MCF 10A (cell line): ENCODE data around the gene OR8B8. TPM values are rescaled to one million over a fixed set of nuclear protein-coding genes. Genes with fewer than 3 reads are reported as not detected.
"Not testable (repeated sequence)": the region's sequence is repeated elsewhere in the genome, so short reads cannot be mapped to it uniquely, and the experiment has no call there.

Source experiments
- BruUV-seq: library from RNA; stranded (reverse); fragments of 400-500 nt; replicated peaks from 2 replicates; lab custom pipeline; 2021; lab: Mats Ljungman, UMichigan
- CTCF ChIA-PET: fragments of 300-600 bp; sonication (Branson Sonifier 250); formaldehyde crosslinking; extraction: SDS; loops from one replicate; lab custom pipeline; 2021; ENCODE audit warnings: antibody characterized with exemption, inconsistent platforms; lab: Yijun Ruan, JAX
- POLR2A ChIA-PET: fragments of 300-600, 350-650 bp; sonication (Branson Sonifier 250); formaldehyde crosslinking; extraction: SDS; loops from one replicate; lab custom pipeline; 2020; ENCODE audit warnings: antibody characterized with exemption, inconsistent platforms; lab: Yijun Ruan, JAX
- DNase-seq: peaks from one replicate; pipeline ENCODE4 v3.0.0-alpha.2; 2018; ENCODE audit not compliant: unreplicated experiment
- H3K27ac Mint-ChIP-seq: one replicate; pipeline ENCODE4 v1.8.0; 2022; ENCODE audit warnings: mild to moderate bottlenecking, low read depth, mixed read lengths; ENCODE audit not compliant: unreplicated experiment
- H3K27me3 Mint-ChIP-seq: one replicate; pipeline ENCODE4 v1.8.0; 2022; ENCODE audit warnings: mixed read lengths; ENCODE audit not compliant: insufficient read depth, unreplicated experiment
- H3K36me3 Mint-ChIP-seq: one replicate; pipeline ENCODE4 v1.8.0; 2022; ENCODE audit warnings: mild to moderate bottlenecking, moderate library complexity, mixed read lengths; ENCODE audit not compliant: insufficient read depth, unreplicated experiment
- H3K4me1 Mint-ChIP-seq: one replicate; pipeline ENCODE4 v1.8.0; 2022; ENCODE audit warnings: mixed read lengths; ENCODE audit not compliant: insufficient read depth, unreplicated experiment
- H3K4me3 Mint-ChIP-seq: one replicate; pipeline ENCODE4 v1.8.0; 2022; ENCODE audit warnings: mild to moderate bottlenecking, moderate library complexity, mixed read lengths; ENCODE audit not compliant: unreplicated experiment
- H3K9me3 Mint-ChIP-seq: one replicate; pipeline ENCODE4 v1.8.0; 2022; ENCODE audit warnings: mixed read lengths; ENCODE audit not compliant: unreplicated experiment
- CTCF ChIP-seq: fragments of 200-600 bp; IDR thresholded peaks from one replicate; pipeline ENCODE4 v1.8.0; 2022; ENCODE audit warnings: antibody characterized with exemption, mild to moderate bottlenecking; ENCODE audit not compliant: unreplicated experiment
- intact Hi-C: fragments of 100-400 bp; cut with micrococcal nuclease; formaldehyde crosslinking; loops from 2 replicates; pipeline ENCODE4 v1.14.1; 2022
- total RNA-seq: library from RNA; stranded (reverse); gene quantifications from 2 replicates; pipeline ENCODE4 v1.2.3, GENCODE V29; 2022

OR8B8 gene
- total RNA-seq, 1 experiment from 2014 or later: not detected

- Mint-ChIP-seq H3K27ac (no peak overlapping the region), H3K4me3 (no peak overlapping the region), H3K9me3 (no peaks in the 10 kb centered on the region), H3K36me3 (no peaks in the 10 kb centered on the region), H3K4me1 (no peaks in the 10 kb centered on the region), H3K27me3 (peaks cover 33% of the 10 kb centered on the region)
- POLR2A ChIA-PET: no interaction called here
- intact Hi-C loops: no loop called here
- BruUV-seq: no TSS peak
- CTCF ChIA-PET: no interaction called here
- no peak for DNase-seq
- no peak for TF ChIP-seq CTCF
Observed at GRCh38 chr11:124465368-124465767, 19.9 kb upstream of the OR8B8 start.

GRCh38 chr11:124463990-124464389 is 18.5 kb upstream of the OR8B8 start:
- CTCF ChIA-PET: no interaction called here

GRCh38 chr11:124463324-124463723 is 17.8 kb upstream of the OR8B8 start:
- H3K4me1 Mint-ChIP-seq: no peaks in the 10 kb centered on the region
- peaks cover 1% of the 10 kb centered on the region for H3K36me3 Mint-ChIP-seq
- no peak overlapping the region for H3K4me3 Mint-ChIP-seq
- intact Hi-C loops: no loop called here
- BruUV-seq: no TSS peak
- ChIA-PET POLR2A (no interaction called here), CTCF (no interaction called here)
- DNase-seq: no peak
- no peaks in the 10 kb centered on the region for H3K9me3 Mint-ChIP-seq
- TF ChIP-seq CTCF: no peak
- no peak overlapping the region for H3K27ac Mint-ChIP-seq
- peaks cover 13% of the 10 kb centered on the region for H3K27me3 Mint-ChIP-seq

More at GRCh38 chr11:124463990-124464389, 18.5 kb upstream of the OR8B8 start:
- POLR2A ChIA-PET: no interaction called here
- H3K36me3 Mint-ChIP-seq: no peaks in the 10 kb centered on the region
- H3K9me3 Mint-ChIP-seq: no peaks in the 10 kb centered on the region
- intact Hi-C loops: no loop called here
- H3K27me3 Mint-ChIP-seq: peaks cover 19% of the 10 kb centered on the region
- no peak overlapping the region for H3K4me3 Mint-ChIP-seq
- no peak overlapping the region for H3K27ac Mint-ChIP-seq
- BruUV-seq: no TSS peak
- no peaks in the 10 kb centered on the region for H3K4me1 Mint-ChIP-seq
- DNase-seq: no peak
- no peak for TF ChIP-seq CTCF

- POLR2A ChIA-PET: no interaction called here
- H3K4me3 Mint-ChIP-seq: no peak overlapping the region
Observed at GRCh38 chr11:124460459-124460858, 15.0 kb upstream of the OR8B8 start.

GRCh38 chr11:124459379-124459778 is 13.9 kb upstream of the OR8B8 start:
- BruUV-seq, H3K9me3 Mint-ChIP-seq, H3K4me3 Mint-ChIP-seq, POLR2A ChIA-PET, H3K4me1 Mint-ChIP-seq, DNase-seq, CTCF ChIA-PET, H3K36me3 Mint-ChIP-seq, H3K27ac Mint-ChIP-seq, intact Hi-C loops: not testable (repeated sequence)
- peaks cover 21% of the 10 kb centered on the region for H3K27me3 Mint-ChIP-seq

More at GRCh38 chr11:124460459-124460858, 15.0 kb upstream of the OR8B8 start:
- DNase-seq: no peak
- Mint-ChIP-seq H3K9me3 (no peaks in the 10 kb centered on the region), H3K4me1 (no peaks in the 10 kb centered on the region), H3K36me3 (peaks cover 5% of the 10 kb centered on the region), H3K27me3 (peaks cover 11% of the 10 kb centered on the region), H3K27ac (no peak overlapping the region)
- no peak for TF ChIP-seq CTCF
- BruUV-seq: no TSS peak
- CTCF ChIA-PET: no interaction called here
- intact Hi-C loops: no loop called here
